ENCODE data around the gene CSMD2.

Gene CSMD2

DNA sequence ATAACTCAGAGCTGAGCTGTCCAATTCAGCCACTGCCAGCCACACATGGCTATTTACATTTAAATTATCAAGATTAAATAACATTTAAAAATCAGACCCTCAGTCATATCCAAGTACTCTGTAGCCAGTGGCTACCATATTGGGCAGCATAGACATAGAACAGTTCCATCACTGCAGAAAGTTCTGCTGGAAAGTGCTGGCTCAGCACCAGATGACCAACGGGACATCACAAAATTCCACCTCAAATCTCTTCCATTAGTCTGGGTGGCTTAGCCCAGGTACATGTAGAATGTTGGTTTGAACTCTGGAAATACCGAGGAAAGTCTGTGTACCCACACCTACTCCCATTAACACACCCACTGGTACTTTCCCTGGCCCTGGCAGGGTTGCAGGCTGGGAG lies 563.3 kb downstream of the CSMD2 start:
- no peak for DNase-seq (ENCODE audit: low spot score)

DNA sequence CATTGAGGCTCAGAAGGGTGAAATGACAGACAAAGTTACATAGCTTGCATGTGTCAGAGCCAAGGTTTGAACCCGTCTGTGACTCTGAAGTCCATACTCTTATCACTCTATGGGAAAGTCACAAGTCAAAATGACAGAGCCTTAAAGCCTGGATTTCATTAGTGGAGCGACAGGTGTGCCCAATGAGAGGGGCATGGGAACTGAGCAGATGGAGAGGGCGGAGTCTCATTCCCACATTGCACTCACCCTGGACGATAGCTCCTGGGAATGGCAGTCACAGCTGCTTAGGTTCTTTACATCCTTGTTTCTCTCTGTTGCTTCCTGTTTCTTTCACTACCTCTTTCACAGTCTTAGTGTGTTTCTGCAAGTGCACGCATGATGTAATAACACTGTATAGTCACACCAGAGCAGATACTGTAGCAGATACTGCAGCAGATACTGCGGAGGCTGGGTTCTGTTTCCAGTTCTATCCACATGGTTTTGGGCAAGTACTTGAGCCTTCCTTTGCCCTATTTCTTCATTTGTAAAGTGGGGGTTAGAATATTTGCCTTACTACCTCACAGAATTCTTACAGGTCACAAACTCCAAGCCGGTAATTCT lies 565.4 kb downstream of the CSMD2 start:
- DNase-seq (ENCODE audit: low spot score), result no peak

DNA sequence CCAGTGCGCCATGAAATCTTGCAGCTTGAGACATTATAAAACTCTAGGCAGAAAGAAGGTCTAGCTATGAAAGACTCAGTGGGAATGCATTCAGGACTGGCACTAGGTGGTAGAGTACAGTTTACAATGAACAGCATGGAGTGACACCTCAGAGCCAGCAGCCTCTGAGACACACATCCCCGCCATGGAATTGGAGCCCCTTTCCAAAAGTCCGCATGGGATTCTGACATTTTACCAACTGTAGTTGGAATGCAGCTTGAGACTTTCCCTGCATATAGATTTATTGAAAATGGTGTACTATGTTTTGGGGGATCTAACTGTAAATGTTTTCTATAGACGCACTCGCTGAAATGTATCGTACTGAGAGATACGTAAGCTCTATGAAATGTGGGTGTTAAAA lies 576.3 kb downstream of the CSMD2 start:
- no peak for DNase-seq (ENCODE audit: low spot score)

DNA sequence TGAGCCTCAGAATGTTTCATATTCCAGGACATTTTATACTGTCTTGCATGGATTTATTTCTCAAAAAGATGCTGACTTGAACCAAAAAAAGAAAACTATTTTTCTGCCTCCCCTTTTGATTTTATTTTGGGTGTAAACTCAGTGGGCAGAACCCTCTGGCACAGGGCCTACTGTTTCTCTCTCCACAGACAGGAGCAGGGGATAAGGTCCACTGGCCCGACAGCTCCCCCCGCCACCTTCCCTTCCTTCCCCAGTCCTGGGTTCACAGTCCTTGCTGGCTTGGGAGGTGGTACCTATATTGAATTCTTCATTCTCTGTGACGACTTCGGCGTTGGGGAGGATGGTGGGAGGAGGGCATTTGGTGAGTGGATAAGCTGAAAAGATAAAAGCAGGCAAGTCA lies 578.2 kb downstream of the CSMD2 start:
- DNase-seq (ENCODE audit: low spot score), result no peak

- no peak for DNase-seq (ENCODE audit: low spot score)
Measured at GRCh38 chr1:33586106-33586505, 578.9 kb downstream of the CSMD2 start.

DNA sequence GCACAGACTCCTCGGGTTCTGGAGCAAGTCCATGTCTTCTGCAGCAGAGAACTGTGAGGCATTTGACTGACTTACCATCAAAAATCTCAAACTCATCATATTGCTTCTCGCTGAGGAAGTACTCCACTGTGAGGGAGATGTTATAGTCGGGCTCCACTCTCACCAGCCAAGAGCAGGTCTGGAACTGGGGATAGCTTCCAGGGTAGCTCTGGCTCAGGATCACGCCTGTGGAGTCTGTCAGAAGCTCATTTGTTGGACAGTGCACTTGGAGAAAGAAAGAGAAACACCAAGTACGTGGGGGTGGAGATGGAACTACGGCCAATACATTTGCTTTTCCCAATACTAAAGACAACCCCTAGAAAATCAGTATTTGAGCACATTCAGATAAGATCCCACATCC lies 581.5 kb downstream of the CSMD2 start:
- no peak for DNase-seq (ENCODE audit: low spot score)

DNA sequence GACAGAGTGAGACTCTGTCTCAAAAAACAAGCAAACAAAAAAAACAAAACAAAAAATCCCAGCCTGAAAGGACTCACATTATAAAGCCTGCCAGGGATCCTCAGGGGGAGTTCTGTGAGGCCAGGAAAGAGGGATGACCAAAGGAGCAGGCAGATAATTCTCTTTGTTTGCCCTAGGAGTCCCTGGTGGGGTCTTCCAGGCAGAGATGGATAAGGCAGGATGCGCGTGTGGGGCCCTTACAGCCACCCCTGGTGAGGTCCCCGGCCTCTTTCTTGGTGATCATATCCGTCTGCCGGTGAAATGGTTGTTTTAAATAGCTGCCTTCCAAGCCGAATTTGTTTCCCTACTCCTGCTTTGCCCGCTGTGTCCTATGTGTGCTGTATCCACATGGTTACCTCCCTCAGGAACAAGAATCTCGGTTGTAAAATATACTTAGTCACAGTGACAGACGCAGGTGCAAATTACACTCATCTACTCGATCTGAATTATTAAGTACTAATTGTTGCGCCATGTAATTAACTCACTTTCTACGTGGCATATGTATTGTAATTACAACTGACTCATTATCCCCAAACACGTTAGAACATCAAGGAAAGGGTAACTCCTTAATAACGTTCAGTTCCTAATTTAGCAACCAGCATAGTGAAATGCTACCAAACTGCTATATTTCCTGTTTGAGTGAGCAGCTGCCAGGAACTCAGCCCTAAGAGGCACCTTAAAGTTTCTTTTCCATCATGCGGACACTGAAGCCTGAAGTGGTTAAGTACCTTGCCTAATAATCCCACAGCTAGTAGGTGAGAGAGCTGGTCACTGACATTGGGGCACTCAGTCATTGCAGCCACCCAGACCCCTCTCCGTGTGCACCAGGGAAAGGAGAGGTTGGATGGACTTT lies 586.2 kb downstream of the CSMD2 start:
- DNase-seq (ENCODE audit: low spot score), result no peak

DNA sequence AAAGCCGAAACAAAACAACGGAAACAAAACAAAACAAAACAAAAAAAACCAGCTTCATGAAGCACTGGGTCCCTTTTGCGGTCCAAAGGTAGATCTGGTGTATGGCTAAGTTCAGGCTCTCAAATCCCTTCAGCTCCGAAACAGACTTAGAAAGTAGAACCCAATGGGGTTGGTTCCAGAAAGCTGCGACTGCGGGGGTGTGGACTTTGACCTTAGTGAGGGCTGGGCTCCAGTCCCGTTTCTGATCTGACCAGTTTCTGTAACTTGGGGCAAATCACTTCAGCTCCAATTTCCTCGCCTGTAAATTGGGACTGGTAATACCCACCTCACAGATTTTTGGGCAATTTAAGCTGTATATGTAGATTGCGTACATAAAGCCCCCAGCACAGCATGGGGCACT lies 587.4 kb downstream of the CSMD2 start:
- DNase-seq (ENCODE audit: low spot score), result no peak

DNA sequence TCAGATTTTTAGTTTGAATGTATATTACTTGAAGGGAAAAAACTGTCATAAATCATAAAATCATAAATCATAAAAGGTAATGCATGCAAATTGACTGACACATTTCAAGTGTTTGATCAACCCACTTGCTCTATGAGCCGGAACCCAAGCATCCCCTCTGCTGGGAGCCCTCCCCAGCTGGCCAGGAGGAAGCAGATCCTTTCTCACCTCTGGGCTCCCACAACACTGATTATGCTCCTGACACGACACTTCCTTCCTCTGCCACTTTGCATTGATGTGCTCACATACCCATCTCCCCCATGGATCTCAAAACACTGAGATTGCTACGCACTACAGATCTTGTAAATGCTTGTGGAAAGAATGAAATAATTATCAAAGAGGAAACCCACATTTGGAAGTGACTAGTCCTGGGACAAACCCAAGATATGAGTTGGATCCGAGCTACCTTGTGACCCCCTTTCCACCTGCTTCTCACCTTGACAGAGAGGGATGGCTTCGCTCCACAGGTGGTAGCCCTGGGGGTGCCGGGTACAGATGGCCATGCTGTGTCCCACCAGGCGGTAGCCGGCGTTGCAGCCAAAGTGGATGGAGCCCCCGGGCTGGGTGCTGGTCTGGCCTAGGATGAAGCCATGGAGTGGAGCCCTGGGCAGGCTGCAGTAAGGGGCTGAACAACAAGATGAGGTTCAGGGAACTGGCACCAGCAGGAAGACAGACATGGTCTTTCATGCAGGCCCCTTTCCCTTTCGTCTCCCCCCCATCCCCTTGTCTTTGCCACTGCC lies 588.0 kb downstream of the CSMD2 start:
- DNase-seq (ENCODE audit: low spot score), result no peak

GRCh38 chr1:33575324-33575879 lies 589.6 kb downstream of the CSMD2 start:
- no peak for DNase-seq (ENCODE audit: low spot score)

DNA sequence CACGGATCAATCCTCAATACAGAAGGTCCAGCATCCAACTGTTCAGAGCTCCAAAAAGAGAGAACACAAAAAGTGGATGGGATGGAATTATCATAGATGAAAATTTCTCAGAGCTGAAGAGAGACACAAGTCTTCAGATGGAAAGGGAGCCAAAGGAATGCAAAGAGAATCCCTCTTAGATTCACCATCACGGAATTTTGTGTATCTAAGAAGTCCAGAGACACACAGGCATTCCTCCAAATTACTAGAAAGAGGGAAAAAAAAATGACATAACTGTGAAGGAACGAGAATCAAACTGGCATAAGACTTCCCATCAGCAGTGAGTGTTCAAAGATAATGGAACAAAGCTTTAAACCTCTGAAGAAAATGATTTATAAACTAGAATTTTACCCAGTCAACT lies 591.4 kb downstream of the CSMD2 start:
- DNase-seq (ENCODE audit: low spot score), result no peak

DNA sequence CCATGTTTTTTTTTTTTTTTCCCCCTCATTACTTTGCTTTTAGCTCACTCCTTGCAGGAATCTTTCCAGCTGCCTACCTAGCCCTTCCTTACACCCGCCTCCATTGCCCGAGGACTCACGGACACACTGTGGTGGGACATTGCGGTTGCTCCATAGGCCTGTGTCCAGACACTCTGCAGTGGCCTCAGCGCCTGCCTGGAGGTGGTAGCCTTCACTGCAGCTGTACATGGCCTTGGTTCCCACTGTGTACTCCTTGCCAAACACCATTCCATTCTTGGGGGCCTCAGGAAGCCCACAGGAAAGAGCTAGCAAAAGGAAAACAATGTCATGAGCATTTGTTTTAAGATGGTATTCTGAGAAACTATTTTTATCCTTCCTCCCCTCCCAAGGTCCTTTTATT lies 592.6 kb downstream of the CSMD2 start:
- DNase-seq (ENCODE audit: low spot score), result no peak

DNA sequence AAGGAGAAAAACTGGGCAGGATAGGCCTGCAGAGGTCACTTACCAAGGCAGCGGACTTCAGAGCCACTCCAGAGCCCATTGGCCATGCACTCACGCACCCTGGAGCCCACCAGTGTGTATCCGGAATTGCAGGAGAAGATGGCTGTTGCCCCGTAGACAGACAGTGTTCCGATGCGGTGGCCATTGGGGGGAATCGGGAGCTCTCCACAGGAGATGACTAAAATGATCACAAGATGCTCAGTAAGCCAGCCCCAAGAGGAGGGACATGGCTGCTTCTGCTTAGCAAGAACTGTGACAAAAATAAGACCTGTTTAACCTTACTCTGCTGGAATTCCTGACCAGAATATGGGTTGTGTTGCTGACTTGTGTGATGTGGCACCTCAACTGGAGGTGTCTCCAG lies 595.7 kb downstream of the CSMD2 start:
- DNase-seq (ENCODE audit: low spot score), result no peak

GRCh38 chr1:33563699-33564098 lies 601.3 kb downstream of the CSMD2 start:
- no peak for DNase-seq (ENCODE audit: low spot score)

DNA sequence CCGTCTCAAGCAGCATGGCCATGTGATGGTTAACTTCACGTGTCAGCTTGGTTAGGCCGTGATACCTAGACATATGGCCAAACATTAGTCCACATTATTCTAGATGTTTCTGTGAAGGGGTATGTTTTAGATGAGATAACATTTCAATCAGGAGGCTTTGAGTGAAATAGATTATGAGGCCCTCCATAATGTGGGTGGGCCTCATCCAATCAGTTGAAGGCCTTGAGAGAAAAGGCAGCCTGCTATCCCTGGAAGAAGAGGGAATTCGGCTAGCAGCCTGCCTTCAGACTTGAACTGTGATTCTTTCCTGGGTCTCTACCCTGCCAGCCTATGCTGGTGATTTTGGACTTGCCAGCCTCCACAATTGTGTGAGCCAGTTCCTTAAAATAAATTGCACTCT lies 602.5 kb downstream of the CSMD2 start:
- DNase-seq (ENCODE audit: low spot score), result no peak

DNA sequence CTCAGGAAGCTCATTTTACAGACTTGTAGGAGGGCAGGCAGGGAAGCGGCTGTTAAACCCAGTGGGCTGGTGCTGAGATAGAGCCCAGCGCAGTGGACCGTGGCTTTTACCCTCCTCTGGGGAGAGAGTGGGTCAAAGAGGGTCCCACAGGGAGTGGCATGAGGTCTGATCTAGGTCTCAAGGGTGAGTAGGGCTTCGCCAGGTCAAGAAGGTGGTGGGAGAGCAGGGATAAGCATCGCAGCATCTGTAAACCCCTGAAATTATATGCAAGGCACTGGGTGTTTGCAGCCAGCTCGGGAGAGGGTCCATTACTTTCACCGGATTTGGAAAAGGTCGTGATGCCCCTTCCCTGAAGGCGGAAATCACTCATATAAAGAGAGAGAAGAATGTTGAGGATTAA lies 603.5 kb downstream of the CSMD2 start:
- DNase-seq (ENCODE audit: low spot score), result no peak

DNA sequence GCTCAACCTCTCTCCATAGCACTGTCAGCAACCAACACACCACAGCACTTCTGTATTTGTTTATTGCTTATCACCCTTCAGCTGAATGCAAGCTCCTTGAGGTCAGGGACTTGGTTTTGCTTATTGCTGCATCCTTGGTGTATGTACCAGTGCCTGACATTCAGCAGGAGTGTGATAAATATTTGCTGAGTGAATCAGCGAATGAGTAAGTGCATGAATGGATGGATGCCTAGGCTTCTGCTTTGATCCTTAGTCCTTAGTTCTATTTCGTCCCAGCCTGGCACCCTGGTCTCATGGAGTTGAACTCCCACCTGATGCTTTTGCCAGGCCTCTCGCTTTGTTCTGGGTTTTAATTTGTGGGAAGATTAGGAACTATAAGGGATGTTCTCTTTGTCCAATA lies 604.4 kb downstream of the CSMD2 start:
- DNase-seq (ENCODE audit: low spot score), result no peak

DNA sequence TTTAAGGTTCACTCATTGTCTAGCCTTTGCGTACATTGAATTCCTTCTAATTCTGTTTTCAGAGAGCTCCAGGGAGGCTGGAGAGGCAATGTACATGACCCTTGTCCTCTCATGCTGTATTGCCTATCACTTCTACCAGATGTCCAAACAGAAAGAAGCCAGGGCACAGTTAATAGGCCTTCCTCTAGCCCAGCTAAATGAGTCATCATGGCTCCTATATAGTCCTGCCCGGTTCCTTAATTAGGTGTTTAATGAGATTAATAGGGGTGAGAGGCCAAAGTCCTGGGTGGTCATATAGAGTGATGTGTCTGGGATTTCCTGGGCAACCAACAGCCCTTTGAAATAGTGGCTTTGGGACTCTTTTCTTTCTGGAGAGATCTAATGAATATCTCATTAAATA lies 616.3 kb downstream of the CSMD2 start:
- no peak for DNase-seq (ENCODE audit: low spot score)

DNA sequence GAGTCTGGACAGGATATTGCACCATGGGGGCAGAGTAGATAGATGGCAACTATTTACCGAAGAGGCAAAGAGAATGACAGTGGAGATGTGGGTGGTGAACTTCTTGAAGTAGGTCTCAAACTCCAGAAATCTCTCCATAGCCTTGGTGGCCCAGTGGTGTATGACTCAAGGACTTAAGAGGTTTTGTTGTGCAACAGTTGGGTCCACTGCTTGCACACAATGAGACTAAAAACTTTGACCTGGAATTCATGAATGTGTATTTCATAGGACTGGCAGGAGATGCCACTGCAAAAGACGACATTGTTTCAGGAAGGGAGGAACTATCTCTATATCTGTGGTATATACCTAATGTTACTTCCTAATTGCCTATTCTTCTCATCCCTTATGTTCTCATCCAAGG lies 616.7 kb downstream of the CSMD2 start:
- DNase-seq (ENCODE audit: low spot score), result no peak

- no peak for DNase-seq (ENCODE audit: low spot score)
Measured at GRCh38 chr1:33547576-33547975, 617.5 kb downstream of the CSMD2 start.

GRCh38 chr1:33541966-33542365 lies 623.1 kb downstream of the CSMD2 start:
- no peak for DNase-seq (ENCODE audit: low spot score)

GRCh38 chr1:33537885-33538284 lies 627.1 kb downstream of the CSMD2 start:
- DNase-seq (ENCODE audit: low spot score), result no peak

DNA sequence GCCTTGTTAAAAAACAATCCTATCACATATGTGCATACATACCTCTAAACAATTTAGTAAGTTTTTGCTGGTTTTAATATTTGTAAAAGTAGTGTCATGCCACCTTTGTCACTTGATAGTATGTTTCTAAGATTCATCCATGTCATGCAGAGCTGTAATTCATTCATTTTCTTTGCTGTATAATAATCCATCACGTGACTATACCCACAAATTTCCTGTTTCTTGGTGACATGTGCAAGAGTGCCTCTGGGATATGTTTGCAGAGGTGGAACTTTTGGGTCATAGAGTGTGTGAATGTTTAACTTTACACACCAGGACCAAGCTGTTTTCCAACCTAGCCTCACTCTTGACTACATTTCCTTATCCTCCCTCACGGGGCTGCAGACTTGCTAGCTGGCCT lies 629.7 kb downstream of the CSMD2 start:
- DNase-seq (ENCODE audit: low spot score), result no peak

Data from D341Med (cell line).